ENCODE measurements around the gene CACYBP.

DNA sequence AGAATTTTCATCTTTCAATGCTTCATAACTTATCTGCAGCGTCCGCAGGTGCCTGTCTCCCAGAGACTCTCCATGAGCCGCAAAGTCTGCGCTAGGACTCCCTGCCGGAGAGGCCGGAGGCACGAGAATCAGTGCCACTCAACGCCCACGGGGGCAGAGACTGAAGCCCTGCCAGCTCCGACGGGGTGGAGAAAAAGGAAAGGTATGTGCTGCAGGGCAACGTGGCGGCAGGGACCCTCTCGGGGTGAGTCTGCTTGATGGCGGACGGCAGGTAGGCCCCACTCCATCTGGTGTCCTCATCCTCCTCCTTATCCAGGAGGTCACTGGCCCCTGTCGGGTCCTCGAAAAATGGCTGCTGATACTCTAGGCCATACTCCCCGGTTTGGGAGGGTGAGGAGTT is 45.4 kb downstream of the CACYBP start:
- TF ChIP-seq EZH2 (IDR thresholded peaks at IDR 0.05; ENCODE audit: insufficient read depth, poor library complexity, severe bottlenecking) (no peak), EZH2phosphoT487 (IDR thresholded peaks at IDR 0.05; ENCODE audit: insufficient read depth, low read depth) (no peak)

Data from GM23248 (cell line).